GM19328 (cell line): Measurements from ENCODE around the gene NF2.
"Not testable (repeated sequence)": the region's sequence is repeated elsewhere in the genome, so short reads cannot be mapped to it uniquely, and the experiment has no call there.

Experiments used
- ATAC-seq: cut with Tn5 transposase; IDR thresholded peaks from one replicate; pipeline ENCODE4 v1.9.1; 2021; ENCODE audit warnings: mild to moderate bottlenecking, moderate library complexity; ENCODE audit not compliant: unreplicated experiment

The NF2 gene

GRCh38 chr22:29603358-29604075 lies at the start of gene NF2:
NF2 (plus strand) TSS chr22:29603633; CDS start chr22:29603999, 366 bp downstream.
- ATAC-seq = peak; percentile 99

GRCh38 chr22:29555065-29555644 lies 48.3 kb upstream of the NF2 start:
- ATAC-seq = no peak

- ATAC-seq = no peak
These were observed 44.4 kb upstream of the NF2 start for GRCh38 chr22:29559030-29559429.

GRCh38 chr22:29559853-29560252 lies 43.6 kb upstream of the NF2 start:
- no peak for ATAC-seq

DNA sequence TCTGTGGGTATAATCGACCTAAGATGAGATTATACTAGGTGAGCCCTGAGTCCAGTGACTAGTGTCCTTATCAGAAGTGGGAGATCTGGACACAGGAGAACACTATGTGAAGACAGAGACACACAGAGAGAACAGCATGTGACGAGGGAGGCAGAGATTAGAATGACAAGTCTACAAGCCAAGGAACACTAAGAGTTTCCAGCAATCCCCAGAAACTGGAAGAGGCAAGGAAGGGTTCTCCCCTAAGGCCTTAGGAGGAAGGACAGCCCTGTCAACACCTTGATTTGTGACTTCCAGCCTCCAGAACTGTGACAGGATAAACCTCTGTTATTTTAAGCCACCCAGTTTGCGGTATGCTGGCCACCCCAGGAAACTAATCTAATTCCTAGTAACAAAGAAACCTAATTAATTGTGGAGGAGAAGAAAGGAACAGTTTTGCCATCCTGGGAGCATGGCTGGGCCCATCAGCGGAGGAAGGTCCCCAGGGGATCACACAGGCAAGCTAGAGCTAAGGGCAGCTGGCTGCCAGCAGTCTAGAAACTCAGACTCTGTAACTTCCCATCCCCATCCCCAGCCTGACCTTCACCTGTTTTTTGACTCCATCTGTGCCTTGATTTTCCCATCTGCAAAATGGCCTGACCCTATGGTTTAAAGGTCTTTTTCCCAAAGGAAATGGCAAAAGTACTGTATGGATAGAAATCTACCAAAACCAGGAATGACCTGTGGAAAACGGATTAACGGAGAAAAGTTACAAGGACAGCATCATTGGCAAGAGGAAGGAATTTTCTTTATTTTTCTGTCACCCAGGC lies 39.6 kb upstream of the NF2 start:
- no peak for ATAC-seq

DNA sequence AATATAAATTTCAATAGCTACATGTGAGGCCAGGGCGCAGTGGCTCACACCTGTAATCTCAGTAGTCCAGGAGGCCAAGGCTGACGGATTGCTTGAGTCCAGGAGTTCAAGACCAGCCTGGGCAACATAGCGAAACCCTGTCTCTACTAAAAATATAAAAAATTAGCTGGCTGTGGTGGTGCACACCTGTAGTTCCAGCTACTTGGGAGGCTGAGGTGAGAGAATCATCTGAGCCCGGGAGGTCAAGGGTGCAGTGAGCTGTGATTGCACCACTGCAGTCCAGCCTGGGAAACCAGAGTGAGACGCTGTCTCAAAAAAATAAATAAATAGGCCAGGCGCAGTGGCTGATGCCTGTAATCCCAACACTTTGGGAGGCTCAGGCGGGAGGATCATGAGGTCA lies 36.9 kb upstream of the NF2 start:
- ATAC-seq = not testable (repeated sequence)

DNA sequence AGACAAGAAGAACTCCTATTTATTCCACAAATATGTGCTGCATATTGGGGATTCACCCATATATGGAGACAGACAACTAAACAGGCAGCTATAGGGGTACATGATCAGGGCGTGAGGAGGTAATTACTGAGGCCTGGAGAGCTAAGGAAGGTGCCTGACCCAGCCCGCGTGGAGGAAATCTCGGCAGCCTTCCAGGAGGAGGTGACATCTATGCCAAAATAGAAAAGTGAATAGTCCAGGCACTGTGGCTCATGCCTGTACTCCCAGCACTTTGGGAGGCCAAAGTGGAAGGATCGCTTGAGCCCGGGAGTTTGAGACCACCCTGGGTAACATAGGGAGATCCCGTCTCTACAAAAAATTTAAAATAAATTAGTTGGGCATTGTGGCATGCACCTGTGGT lies 36.1 kb upstream of the NF2 start:
- no peak for ATAC-seq

GRCh38 chr22:29569011-29569678 lies 34.3 kb upstream of the NF2 start:
- no peak for ATAC-seq

DNA sequence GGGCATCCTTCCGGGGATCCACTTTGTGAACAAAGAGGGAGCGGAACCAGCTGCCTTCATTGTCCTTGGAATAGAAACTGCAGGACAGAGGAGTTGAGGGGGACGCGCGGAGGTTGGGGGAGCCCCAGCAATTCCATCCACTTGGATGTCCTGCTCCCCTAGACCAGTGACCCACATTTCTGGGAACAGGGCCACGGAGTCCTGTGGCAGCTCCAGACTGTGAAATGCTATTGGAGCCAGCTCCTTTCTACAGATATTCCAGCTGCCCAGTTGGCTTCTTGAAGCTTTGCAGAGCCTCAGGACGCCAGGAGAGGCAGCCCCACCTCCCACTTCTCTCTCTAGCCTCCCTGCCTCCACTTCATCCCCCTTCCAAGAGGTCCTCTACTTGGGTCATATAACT lies 33.0 kb upstream of the NF2 start:
- no peak for ATAC-seq

- ATAC-seq = no peak
These were observed 32.4 kb upstream of the NF2 start for GRCh38 chr22:29570912-29571549.

- ATAC-seq = no peak
These were observed 28.5 kb upstream of the NF2 start for GRCh38 chr22:29574762-29575450.

DNA sequence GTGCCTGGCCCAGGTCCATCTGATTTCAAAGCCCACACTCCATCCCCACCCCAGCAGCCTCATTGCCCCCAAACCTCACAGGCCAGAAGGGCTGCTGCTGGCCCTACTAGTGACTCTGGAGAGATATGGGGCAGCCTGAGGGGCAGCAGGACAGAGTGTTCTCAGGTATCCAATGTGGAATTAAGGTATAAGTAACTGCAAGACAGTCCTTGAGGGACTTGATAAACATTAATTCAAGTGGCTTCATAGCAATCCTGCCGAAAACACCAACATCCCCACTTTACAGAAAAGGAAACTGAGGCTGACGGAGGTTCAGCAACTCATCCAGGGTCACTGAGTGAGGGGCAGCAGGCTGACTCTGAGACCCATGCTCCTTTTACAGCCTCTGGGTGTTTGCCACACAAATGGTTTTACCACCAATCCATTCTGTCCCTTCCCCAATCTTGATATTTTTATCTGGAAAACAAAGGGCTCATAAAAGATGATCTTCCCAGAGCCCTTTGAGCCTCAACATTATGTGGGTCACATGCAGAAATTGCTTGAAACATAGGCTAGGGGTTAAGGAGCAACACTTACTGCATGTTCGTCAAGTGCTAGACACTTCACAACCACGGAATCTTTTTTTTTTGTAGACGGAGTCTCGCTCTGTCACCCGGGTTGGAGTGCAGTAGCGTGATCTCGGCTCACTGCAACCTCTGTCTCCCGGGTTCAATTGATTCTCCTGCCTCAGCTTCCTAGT lies 24.8 kb upstream of the NF2 start:
- no peak for ATAC-seq

- ATAC-seq = no peak
These were observed 23.1 kb upstream of the NF2 start for GRCh38 chr22:29580200-29580810.

DNA sequence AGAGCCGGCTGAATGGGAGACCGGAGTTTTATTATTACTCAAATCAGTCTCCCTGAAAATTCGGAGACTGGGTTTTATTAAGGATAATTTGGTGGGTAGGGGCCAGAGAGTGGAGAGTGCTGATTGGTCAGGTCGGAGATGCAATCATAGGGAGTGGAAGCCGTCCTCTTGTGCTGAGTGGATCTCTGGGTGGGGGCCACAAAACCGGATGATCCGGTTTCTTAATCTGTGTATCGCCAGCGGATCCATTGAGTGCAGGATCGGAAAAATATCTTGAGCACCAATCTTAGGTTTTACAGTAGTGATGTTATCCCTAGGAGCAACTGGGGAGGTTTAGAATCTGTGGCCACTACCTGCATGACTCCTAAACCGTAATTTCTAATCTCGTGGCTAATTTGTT lies 21.6 kb upstream of the NF2 start:
- no peak for ATAC-seq

DNA sequence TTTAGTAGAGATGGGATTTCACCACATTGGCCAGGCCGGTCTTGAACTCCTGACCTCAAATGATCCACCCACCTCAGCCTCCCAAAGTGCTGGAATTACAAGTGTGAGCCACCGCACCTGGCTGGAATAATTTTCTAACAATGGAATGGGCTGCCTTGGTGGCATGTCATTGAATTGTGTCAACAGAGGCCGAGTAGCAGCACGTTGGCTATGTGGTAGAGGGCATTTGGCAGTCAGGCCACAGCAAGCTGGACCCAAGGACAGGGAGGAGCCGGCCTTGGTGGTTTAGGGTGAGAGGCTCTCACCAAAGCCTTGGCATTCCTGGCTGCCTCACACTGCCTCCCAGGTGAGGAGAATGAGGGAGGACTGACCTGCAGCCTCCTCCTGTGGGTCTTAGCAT lies 18.5 kb upstream of the NF2 start:
- ATAC-seq = no peak

DNA sequence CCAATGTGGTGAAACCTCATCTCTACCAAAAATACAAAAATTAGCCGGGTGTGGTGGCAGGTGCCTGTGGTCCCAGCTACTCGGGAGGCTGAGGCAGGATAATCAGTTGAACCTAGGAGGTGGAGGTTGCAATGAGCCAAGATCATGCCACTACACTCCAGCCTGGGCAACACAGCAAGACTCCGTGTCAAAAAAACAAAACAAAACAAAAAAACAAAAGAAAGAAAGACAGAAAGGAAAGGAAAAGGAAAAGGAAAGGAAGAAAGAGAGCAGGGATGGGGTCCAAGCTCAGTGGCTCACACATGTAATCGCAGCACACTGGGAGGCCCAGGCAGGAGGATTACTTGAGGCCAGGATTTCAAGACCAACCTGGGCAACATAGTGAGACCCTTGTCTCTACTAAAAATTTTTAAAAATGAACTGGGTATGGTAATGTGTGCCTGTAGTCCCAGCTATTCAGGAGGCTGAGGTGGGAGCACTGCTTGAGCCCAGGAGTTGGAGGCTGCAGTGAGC lies 17.2 kb upstream of the NF2 start:
- ATAC-seq = not testable (repeated sequence)

DNA sequence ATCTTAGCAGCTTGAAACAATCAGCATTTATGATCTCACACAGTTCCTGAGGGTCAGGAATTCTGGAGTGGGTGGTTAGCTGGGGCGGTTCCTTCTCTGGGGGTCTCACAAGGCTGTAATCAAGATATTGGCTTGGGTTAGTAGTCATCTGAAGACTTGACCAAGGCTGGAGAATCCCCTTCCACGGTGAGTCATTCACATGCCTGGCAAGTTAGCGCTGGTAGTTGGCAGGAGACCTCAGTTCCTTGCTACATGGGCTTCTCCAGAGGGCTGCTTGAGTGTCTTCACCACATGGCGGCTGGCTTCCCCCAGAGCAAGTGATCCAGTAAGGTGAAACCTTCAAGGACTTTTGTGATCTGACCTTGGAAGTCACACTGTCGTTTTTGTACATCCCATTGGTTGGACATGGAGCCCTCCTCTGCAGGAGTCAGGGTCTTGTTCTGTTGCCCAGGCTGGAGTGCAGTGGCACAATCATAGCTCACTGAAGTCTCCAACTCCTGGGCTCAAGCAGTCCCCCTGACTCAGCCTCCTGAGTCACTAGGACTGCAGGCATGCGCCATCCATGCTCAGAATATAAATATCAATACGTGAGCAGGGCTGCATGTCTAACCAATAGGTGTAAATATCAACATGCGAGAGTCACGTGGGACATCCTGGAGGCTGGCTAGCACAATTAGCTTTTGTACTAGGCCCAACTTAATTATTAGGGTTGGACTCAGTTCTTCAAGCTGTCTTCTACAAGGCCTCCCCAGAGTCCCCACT lies 15.3 kb upstream of the NF2 start:
- ATAC-seq = no peak

DNA sequence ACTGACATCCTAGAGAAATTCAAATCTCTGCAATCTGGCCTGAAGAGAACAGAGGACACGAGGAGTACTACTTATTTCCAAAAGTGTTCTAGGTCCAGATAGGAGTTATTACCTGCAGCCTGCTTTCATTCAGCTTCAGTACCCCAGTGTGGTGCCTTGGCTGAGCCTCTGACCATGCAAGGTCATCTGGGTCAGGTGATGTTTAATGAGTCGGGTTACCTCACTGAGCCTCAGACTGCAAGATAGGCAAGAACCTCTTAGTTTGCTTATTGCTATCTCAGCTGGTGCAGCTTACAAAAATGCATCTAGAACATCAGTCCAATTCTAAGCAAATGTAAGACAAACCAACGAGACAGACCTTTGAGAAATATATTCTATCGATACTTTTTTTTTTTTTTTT lies 9.5 kb upstream of the NF2 start:
- ATAC-seq = no peak
